Testis (tissue), 2 donors: ENCODE data around the gene ARF1.

ENCODE experiments used
- POLR2A ChIP-seq: fragments of 450-650 bp; IDR thresholded peaks from one replicate; pipeline ENCODE4 v1.6.1; 2017; ENCODE audit warnings: antibody characterized with exemption, mild to moderate bottlenecking, moderate library complexity
- TF ChIP-seq, protein P1 (sequence below), 3 experiments: fragments of 450-650 bp in 2 of 3; fragments of 200-600 bp in 1 of 3; sonication (generic) in 1 of 3; IDR thresholded peaks; one replicate each; pipeline ENCODE4 v1.5.1; 2016 to 2019; ENCODE audit warnings: antibody characterized with exemption in 3 of 3, mild to moderate bottlenecking in 2 of 3, moderate library complexity in 1 of 3

DNA sequence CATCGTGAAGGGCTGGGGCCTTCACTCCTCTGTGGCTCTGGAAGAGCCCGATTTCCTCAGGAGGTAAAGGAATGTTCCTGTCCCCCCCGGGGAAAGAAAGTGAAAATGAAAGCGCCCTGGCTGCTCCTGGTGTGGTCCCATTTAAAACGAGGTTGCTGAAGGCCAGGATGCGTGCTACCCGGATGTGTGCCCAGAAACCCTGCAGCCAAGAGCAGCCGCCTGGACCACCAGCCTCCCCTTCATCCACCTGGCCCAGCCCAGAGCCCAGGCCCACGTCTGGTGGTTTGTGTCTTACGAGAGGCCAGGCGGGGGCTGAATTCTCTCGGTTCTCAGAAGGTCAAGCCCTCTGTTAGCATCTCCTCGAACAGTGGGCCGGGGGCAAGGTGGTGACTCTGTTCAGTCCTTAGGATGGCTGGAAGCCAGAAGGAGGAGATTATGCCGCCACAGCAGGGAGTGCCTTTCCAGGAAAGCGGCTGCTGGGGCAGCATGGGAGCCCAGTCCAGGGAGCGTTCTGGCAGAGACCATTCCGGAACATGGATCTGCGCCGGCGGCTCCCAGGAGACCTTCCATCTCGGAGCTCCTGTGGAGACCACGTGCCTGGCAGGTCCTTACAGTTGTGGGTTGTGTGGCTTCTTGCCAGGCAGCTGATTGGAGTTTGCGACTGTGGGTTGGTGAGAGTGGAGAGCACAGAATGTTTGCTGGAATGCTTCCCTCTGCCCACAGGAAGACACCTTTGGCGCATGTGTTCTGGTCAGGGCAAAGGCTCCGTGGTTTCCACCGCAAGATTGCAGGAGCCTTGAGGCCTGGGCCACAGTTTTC lies 58.9 kb downstream of the ARF1 start:
- TF ChIP-seq, protein P1, sequence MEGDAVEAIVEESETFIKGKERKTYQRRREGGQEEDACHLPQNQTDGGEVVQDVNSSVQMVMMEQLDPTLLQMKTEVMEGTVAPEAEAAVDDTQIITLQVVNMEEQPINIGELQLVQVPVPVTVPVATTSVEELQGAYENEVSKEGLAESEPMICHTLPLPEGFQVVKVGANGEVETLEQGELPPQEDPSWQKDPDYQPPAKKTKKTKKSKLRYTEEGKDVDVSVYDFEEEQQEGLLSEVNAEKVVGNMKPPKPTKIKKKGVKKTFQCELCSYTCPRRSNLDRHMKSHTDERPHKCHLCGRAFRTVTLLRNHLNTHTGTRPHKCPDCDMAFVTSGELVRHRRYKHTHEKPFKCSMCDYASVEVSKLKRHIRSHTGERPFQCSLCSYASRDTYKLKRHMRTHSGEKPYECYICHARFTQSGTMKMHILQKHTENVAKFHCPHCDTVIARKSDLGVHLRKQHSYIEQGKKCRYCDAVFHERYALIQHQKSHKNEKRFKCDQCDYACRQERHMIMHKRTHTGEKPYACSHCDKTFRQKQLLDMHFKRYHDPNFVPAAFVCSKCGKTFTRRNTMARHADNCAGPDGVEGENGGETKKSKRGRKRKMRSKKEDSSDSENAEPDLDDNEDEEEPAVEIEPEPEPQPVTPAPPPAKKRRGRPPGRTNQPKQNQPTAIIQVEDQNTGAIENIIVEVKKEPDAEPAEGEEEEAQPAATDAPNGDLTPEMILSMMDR (IDR thresholded peaks at IDR 0.05) = no peak
- TF ChIP-seq POLR2A = no peak
